Measurements from ENCODE around the gene SRPK2. TPM values are rescaled to one million over a fixed set of nuclear protein-coding genes. Genes with fewer than 3 reads are reported as not detected.
A peak's percentile ranks its signal among the peaks of the same experiment; 100 is the strongest.
"Not testable (repeated sequence)": the region's sequence is repeated elsewhere in the genome, so short reads cannot be mapped to it uniquely, and the experiment has no call there.

Gene SRPK2
- total RNA-seq (108 and 116 TPM in 2 replicates), polyA plus RNA-seq (15.2 and 19.2 TPM in 2 replicates), polyA minus RNA-seq (22.8 and 30.3 TPM in 2 replicates)
- total RNA-seq (2013) = 51.5 TPM

- peak within 1 kb of the TSS; percentile 52 to 91 (median 77) for H3K4me3 ChIP-seq (ENCODE audit: control extremely low read depth in 1 of 5, extremely low read depth in 1 of 5, insufficient read depth in 1 of 5, low read depth in 2 of 5, low read length in 4 of 5)
- no peaks in the 10 kb centered on the region for H3K9me3 Mint-ChIP-seq (ENCODE audit: insufficient read depth)
- TF ChIP-seq EZH2 (IDR thresholded peaks at IDR 0.05; ENCODE audit: borderline replicate concordance, insufficient read depth, low read depth, low read length, poor library complexity, severe bottlenecking) = no peak
- TF ChIP-seq, protein P1, sequence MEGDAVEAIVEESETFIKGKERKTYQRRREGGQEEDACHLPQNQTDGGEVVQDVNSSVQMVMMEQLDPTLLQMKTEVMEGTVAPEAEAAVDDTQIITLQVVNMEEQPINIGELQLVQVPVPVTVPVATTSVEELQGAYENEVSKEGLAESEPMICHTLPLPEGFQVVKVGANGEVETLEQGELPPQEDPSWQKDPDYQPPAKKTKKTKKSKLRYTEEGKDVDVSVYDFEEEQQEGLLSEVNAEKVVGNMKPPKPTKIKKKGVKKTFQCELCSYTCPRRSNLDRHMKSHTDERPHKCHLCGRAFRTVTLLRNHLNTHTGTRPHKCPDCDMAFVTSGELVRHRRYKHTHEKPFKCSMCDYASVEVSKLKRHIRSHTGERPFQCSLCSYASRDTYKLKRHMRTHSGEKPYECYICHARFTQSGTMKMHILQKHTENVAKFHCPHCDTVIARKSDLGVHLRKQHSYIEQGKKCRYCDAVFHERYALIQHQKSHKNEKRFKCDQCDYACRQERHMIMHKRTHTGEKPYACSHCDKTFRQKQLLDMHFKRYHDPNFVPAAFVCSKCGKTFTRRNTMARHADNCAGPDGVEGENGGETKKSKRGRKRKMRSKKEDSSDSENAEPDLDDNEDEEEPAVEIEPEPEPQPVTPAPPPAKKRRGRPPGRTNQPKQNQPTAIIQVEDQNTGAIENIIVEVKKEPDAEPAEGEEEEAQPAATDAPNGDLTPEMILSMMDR (IDR thresholded peaks at IDR 0.05) = no peak
- H3K27ac ChIP-seq (ENCODE audit: low read length in 2 of 2) = peak within 1 kb of the TSS in 1 of 2 donors; percentile 63
- CTCF ChIA-PET = interaction anchor here (1.1 to 2.2 kb wide), 3 partner anchors 11 to 66 kb away, joined by 3 to 10 read pairs (median 3); no protein-coding TSS in a partner anchor
- H3K27ac Mint-ChIP-seq = peak within 1 kb of the TSS; percentile 95
- H3K27me3 Mint-ChIP-seq = no peaks in the 10 kb centered on the region
- H3K4me3 Mint-ChIP-seq = peak within 1 kb of the TSS; percentile 99
- WGBS (ENCODE audit: insufficient coverage) = under 1% methylated on average over 92 of the region's 113 CpGs
- H3K36me3 ChIP-seq (replicated peaks in 1 of 2; ENCODE audit: control extremely low read depth in 1 of 2, control insufficient read depth in 1 of 2, extremely low read depth in 1 of 2, insufficient read depth in 2 of 2, low read length in 1 of 2) = peaks cover 0 to 4% of the 10 kb centered on the region in 2 experiments
- H3K79me2 ChIP-seq (ENCODE audit: control insufficient read depth, insufficient read depth, low read length) = peaks cover 46% of the 10 kb centered on the region
- no peaks in the 10 kb centered on the region for H3K9me3 ChIP-seq (ENCODE audit: control extremely low read depth in 1 of 3, control insufficient read depth in 2 of 3, insufficient read depth in 1 of 3, low read length in 2 of 3)
- peaks cover 30% of the 10 kb centered on the region for H3K4me1 Mint-ChIP-seq
- H3K4me2 ChIP-seq (replicated peaks; ENCODE audit: low read depth, low read length, poor library complexity, severe bottlenecking) = peak within 1 kb of the TSS; percentile 84
- H3K27me3 ChIP-seq (replicated peaks in 1 of 4; ENCODE audit: control extremely low read depth in 1 of 4, control insufficient read depth in 3 of 4, insufficient read depth in 4 of 4, low read length in 3 of 4) = no peaks in the 10 kb centered on the region
- peaks cover 10 to 14% of the 10 kb centered on the region in 2 donors for H3K4me1 ChIP-seq (ENCODE audit: control insufficient read depth in 2 of 2, insufficient read depth in 2 of 2, low read length in 2 of 2)
- intact Hi-C loops (cut with micrococcal nuclease) = loop anchor here (1.0 to 10.0 kb wide), 4 partner anchors 36 to 134 kb away; partner anchors contain the start of gene PUS7
- peak within 1 kb of the TSS; percentile 79 for H3K9ac ChIP-seq (ENCODE audit: low read length)
- H2AFZ ChIP-seq (ENCODE audit: insufficient read depth, low read depth, low read length, poor library complexity, severe bottlenecking) = peak within 1 kb of the TSS; percentile 93
- peak; percentile 82 for ATAC-seq (ENCODE audit: low read depth)
- POLR2A ChIA-PET = interaction anchor here (0.6 to 2.8 kb wide), 6 partner anchors 32 to 143 kb away, joined by 3 to 24 read pairs (median 4); partner anchors contain the start of gene RINT1
- DNase-seq = peak; percentile 83
- H4K20me1 ChIP-seq (ENCODE audit: control insufficient read depth, insufficient read depth, low read length, poor library complexity, severe bottlenecking) = peaks cover 33% of the 10 kb centered on the region
These were observed at the start of gene SRPK2 for GRCh38 chr7:105388356-105389087. Gene SRPK2 (minus strand): TSS chr7:105388921.

- no peaks in the 10 kb centered on the region for H3K79me2 ChIP-seq (ENCODE audit: control insufficient read depth, insufficient read depth, low read length)
- no peaks in the 10 kb centered on the region for H3K36me3 ChIP-seq (replicated peaks in 1 of 2; ENCODE audit: control extremely low read depth in 1 of 2, control insufficient read depth in 1 of 2, extremely low read depth in 1 of 2, insufficient read depth in 2 of 2, low read length in 1 of 2)
- CTCF ChIA-PET = interaction anchor here (1.2 kb wide), 1 partner anchor 9 kb away, joined by 3 read pairs; no protein-coding TSS in a partner anchor
- no peak overlapping the region for H3K4me3 ChIP-seq (ENCODE audit: control extremely low read depth in 1 of 5, extremely low read depth in 1 of 5, insufficient read depth in 1 of 5, low read depth in 2 of 5, low read length in 4 of 5)
- ATAC-seq (ENCODE audit: low read depth) = no peak
- Mint-ChIP-seq H3K27me3 (no peaks in the 10 kb centered on the region), H3K4me3 (no peak overlapping the region), H3K9me3 (ENCODE audit: insufficient read depth) (no peaks in the 10 kb centered on the region), H3K4me1 (peaks cover 6% of the 10 kb centered on the region), H3K27ac (no peak overlapping the region)
- POLR2A ChIA-PET = no interaction called here
- H2AFZ ChIP-seq (ENCODE audit: insufficient read depth, low read depth, low read length, poor library complexity, severe bottlenecking) = no peak overlapping the region
- H3K4me1 ChIP-seq (ENCODE audit: control insufficient read depth in 2 of 2, insufficient read depth in 2 of 2, low read length in 2 of 2) = no peaks in the 10 kb centered on the region
- H3K27ac ChIP-seq (ENCODE audit: low read length in 2 of 2) = no peak overlapping the region
- no peak overlapping the region for H3K4me2 ChIP-seq (replicated peaks; ENCODE audit: low read depth, low read length, poor library complexity, severe bottlenecking)
- no peak overlapping the region for H3K9ac ChIP-seq (ENCODE audit: low read length)
- no peaks in the 10 kb centered on the region for H4K20me1 ChIP-seq (ENCODE audit: control insufficient read depth, insufficient read depth, low read length, poor library complexity, severe bottlenecking)
- peaks cover 0 to 9% (median 0%) of the 10 kb centered on the region in 3 donors for H3K9me3 ChIP-seq (ENCODE audit: control extremely low read depth in 1 of 3, control insufficient read depth in 2 of 3, insufficient read depth in 1 of 3, low read length in 2 of 3)
- intact Hi-C loops (cut with micrococcal nuclease) = no loop called here
- DNase-seq = no peak
- WGBS (ENCODE audit: insufficient coverage) = no CpG with 5 or more reads among the region's 1 CpG
- TF ChIP-seq, protein P1 (IDR thresholded peaks at IDR 0.05) = no peak
- TF ChIP-seq EZH2 (IDR thresholded peaks at IDR 0.05; ENCODE audit: borderline replicate concordance, insufficient read depth, low read depth, low read length, poor library complexity, severe bottlenecking) = no peak
- H3K27me3 ChIP-seq (replicated peaks in 1 of 4; ENCODE audit: control extremely low read depth in 1 of 4, control insufficient read depth in 3 of 4, insufficient read depth in 4 of 4, low read length in 3 of 4) = no peaks in the 10 kb centered on the region
These were observed 49.5 kb upstream of the SRPK2 start for GRCh38 chr7:105438254-105438653.

- POLR2A ChIA-PET; H3K79me2 ChIP-seq (ENCODE audit: control insufficient read depth, insufficient read depth, low read length); H3K4me1 Mint-ChIP-seq; H2AFZ ChIP-seq (ENCODE audit: insufficient read depth, low read depth, low read length, poor library complexity, severe bottlenecking); H3K4me1 ChIP-seq (ENCODE audit: control insufficient read depth in 2 of 2, insufficient read depth in 2 of 2, low read length in 2 of 2); H3K27me3 ChIP-seq (replicated peaks in 1 of 4; ENCODE audit: control extremely low read depth in 1 of 4, control insufficient read depth in 3 of 4, insufficient read depth in 4 of 4, low read length in 3 of 4); CTCF ChIA-PET; intact Hi-C loops (cut with micrococcal nuclease); H3K27me3 Mint-ChIP-seq; H3K27ac ChIP-seq (ENCODE audit: low read length in 2 of 2); H3K9me3 Mint-ChIP-seq (ENCODE audit: insufficient read depth); H3K9ac ChIP-seq (ENCODE audit: low read length); H4K20me1 ChIP-seq (ENCODE audit: control insufficient read depth, insufficient read depth, low read length, poor library complexity, severe bottlenecking); H3K4me3 Mint-ChIP-seq; H3K4me3 ChIP-seq (ENCODE audit: control extremely low read depth in 1 of 5, extremely low read depth in 1 of 5, insufficient read depth in 1 of 5, low read depth in 2 of 5, low read length in 4 of 5); DNase-seq; H3K36me3 ChIP-seq (replicated peaks in 1 of 2; ENCODE audit: control extremely low read depth in 1 of 2, control insufficient read depth in 1 of 2, extremely low read depth in 1 of 2, insufficient read depth in 2 of 2, low read length in 1 of 2); ATAC-seq (ENCODE audit: low read depth); H3K27ac Mint-ChIP-seq; H3K9me3 ChIP-seq (ENCODE audit: control extremely low read depth in 1 of 3, control insufficient read depth in 2 of 3, insufficient read depth in 1 of 3, low read length in 2 of 3); H3K4me2 ChIP-seq (replicated peaks; ENCODE audit: low read depth, low read length, poor library complexity, severe bottlenecking): not testable (repeated sequence)
- WGBS (ENCODE audit: insufficient coverage) = 67% methylated on average over 3 of the region's 6 CpGs
These were observed 48.6 kb upstream of the SRPK2 start for GRCh38 chr7:105437356-105437755.
